Measurements from ENCODE around the gene AKAP12. TPM values are rescaled to one million over a fixed set of nuclear protein-coding genes. Genes with fewer than 3 reads are reported as not detected.

Gene AKAP12
- total RNA-seq, 3 donors from 2014 or later, result 40.7 to 368 (median 127) TPM

DNA sequence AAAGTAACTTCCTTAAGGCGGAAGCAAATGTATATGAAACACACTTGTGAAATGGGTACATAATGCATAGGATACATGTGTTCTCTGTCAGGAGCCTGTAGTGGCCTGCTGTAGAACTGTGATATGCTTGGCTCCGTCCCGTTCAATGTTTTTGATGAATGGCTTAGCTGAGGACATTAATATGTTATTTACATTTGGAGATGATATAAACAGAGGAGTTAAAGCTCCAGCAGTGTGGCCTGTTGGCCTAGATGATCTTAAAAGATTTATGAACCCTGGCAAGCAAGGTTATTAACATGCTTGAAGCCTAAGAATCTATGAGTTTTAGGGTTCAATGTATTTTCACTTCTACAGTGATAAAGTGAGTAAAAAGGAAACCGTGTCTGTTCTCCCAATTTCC is 59.2 kb downstream of the AKAP12 start:
- Histone ChIP-seq H3K4me1 (no peaks in the 10 kb centered on the region), H3K27me3 (no peaks in the 10 kb centered on the region), H3K27ac (no peak overlapping the region), H3K9me3 (no peaks in the 10 kb centered on the region), H3K4me3 (no peak overlapping the region), H3K36me3 (no peaks in the 10 kb centered on the region)
- intact Hi-C loops (cut with DNase I; ENCODE audit: low total_unique reads), result no loop called here
- no peak for DNase-seq (ENCODE audit: low spot score in 2 of 2)
- TF ChIP-seq POLR2AphosphoS5 (IDR thresholded peaks at IDR 0.05) (no peak), POLR2A (IDR thresholded peaks at IDR 0.05) (no peak), CTCF (IDR thresholded peaks at IDR 0.05) (no peak)

DNA sequence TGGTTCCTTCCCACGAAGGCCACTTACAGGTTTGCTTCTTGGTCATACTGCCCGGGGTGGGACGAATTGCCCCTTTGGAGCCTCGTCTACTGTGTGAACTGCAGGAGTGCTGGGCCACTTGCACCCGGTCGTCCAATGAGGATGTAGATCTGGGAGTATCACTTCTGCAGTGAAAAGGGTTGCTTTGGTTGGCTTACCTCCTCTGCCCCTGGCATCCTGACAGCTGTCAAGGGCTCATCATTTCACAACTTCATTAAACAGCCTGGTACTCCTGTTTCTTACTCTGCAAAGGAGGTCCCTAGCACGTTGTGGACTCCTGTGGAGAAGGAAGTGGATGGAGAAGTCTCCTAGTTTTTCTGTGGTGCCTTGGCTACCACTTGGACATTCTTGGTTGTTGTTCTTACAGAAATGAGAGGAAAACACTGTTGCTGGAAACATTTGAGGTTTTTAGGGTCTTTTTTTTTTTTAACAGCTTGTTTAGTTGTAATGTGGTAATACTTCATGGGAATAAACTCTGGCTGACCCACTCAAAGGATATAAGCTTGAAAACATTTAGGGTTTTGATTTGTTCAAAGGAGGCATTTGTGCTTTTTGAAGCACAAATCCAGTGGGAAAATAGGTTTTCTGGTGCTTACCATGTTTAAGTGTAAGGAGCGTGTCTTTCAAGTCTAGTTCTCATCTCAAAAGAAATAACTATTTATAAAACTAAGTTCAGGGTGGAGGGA is 60.7 kb downstream of the AKAP12 start:
- Histone ChIP-seq H3K9me3 (no peaks in the 10 kb centered on the region), H3K4me1 (no peaks in the 10 kb centered on the region), H3K36me3 (no peaks in the 10 kb centered on the region), H3K27ac (no peak overlapping the region), H3K27me3 (no peaks in the 10 kb centered on the region), H3K4me3 (no peak overlapping the region)
- intact Hi-C loops (cut with DNase I; ENCODE audit: low total_unique reads), result no loop called here
- no peak for TF ChIP-seq POLR2AphosphoS5 (IDR thresholded peaks at IDR 0.05)
- no peak for TF ChIP-seq CTCF (IDR thresholded peaks at IDR 0.05)
- TF ChIP-seq POLR2A (IDR thresholded peaks at IDR 0.05), result no peak
- no peak for DNase-seq (ENCODE audit: low spot score in 2 of 2)

DNA sequence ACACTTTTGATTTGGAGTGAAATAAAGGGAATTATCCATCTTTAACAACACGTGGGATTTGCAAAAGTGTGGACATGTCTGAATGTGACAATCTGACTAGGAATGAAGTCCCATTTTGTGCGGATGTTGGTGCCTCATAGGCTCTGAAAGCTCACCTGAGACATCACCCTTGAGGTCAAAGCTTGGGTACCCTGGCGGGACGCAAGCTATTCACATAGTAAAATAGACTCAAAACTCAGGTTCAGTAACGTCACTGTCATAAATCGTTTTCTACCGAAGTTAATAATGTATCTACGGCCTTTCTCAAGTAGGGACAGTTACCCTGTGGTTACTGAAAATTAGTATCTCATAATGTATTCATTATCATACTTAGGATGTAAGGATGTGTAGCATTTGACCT is 61.8 kb downstream of the AKAP12 start:
- no peak for DNase-seq (ENCODE audit: low spot score in 2 of 2)
- intact Hi-C loops (cut with DNase I; ENCODE audit: low total_unique reads), result no loop called here
- TF ChIP-seq POLR2AphosphoS5 (IDR thresholded peaks at IDR 0.05), result no peak
- no peak for TF ChIP-seq CTCF (IDR thresholded peaks at IDR 0.05)
- no peak for TF ChIP-seq POLR2A (IDR thresholded peaks at IDR 0.05)
- H3K27me3 ChIP-seq, result no peaks in the 10 kb centered on the region
- no peaks in the 10 kb centered on the region for H3K36me3 ChIP-seq
- H3K27ac ChIP-seq, result no peak overlapping the region
- no peak overlapping the region for H3K4me3 ChIP-seq
- H3K9me3 ChIP-seq, result no peaks in the 10 kb centered on the region
- H3K4me1 ChIP-seq, result no peaks in the 10 kb centered on the region

DNA sequence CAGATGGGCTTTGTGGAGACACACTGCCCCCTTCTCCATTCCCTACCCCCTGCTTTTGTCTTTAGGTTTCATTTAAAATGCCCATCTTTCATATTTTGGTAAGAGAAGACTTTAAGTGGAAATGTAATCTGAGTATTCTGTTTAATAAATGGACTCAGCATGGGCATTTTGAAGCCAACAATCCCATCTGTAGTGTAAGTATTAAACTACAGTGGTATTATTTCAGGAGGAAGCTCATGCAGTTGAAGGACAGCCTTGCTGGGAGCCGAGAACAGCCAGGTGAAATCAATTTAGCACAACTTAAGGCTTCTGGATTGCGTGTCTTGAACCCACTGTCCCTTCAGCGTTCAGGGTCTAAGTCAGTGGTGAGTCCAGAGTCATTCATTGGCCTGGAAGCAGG is 63.5 kb downstream of the AKAP12 start:
- H3K27me3 ChIP-seq, result no peaks in the 10 kb centered on the region
- H3K4me3 ChIP-seq, result no peak overlapping the region
- no peaks in the 10 kb centered on the region for H3K36me3 ChIP-seq
- H3K4me1 ChIP-seq, result no peaks in the 10 kb centered on the region
- H3K27ac ChIP-seq, result no peak overlapping the region
- H3K9me3 ChIP-seq, result no peaks in the 10 kb centered on the region
- no peak for DNase-seq (ENCODE audit: low spot score in 2 of 2)
- TF ChIP-seq POLR2A (IDR thresholded peaks at IDR 0.05) (no peak), POLR2AphosphoS5 (IDR thresholded peaks at IDR 0.05) (no peak), CTCF (IDR thresholded peaks at IDR 0.05) (no peak)
- intact Hi-C loops (cut with DNase I; ENCODE audit: low total_unique reads), result no loop called here

- Histone ChIP-seq H3K4me1 (no peaks in the 10 kb centered on the region), H3K27me3 (no peaks in the 10 kb centered on the region), H3K9me3 (no peaks in the 10 kb centered on the region), H3K36me3 (no peaks in the 10 kb centered on the region), H3K27ac (no peak overlapping the region), H3K4me3 (no peak overlapping the region)
- no peak for TF ChIP-seq CTCF (IDR thresholded peaks at IDR 0.05)
- no peak for TF ChIP-seq POLR2AphosphoS5 (IDR thresholded peaks at IDR 0.05)
- no peak for TF ChIP-seq POLR2A (IDR thresholded peaks at IDR 0.05)
- intact Hi-C loops (cut with DNase I; ENCODE audit: low total_unique reads), result no loop called here
- DNase-seq (ENCODE audit: low spot score in 2 of 2), result no peak
These were observed 66.6 kb downstream of the AKAP12 start for GRCh38 chr6:151306269-151306783.
